NCI-H2171 (cell line): Measurements from ENCODE around the gene ADIPOQ.
"Not testable (repeated sequence)": the region's sequence is repeated elsewhere in the genome, so short reads cannot be mapped to it uniquely, and the experiment has no call there.

Experiments
- DNase-seq: peaks from one replicate; lab custom pipeline; 2025; lab: John Stamatoyannopoulos, UW

Gene ADIPOQ

GRCh38 chr3:186842426-186843038 lies at the start of gene ADIPOQ:
TSS of gene ADIPOQ (plus strand) at chr3:186842710. CDS start at chr3:186853059, 10,349 bp downstream.
- no peak for DNase-seq

GRCh38 chr3:186798239-186798874 lies 44.2 kb upstream of the ADIPOQ start:
- DNase-seq: no peak

- no peak for DNase-seq
Observed at GRCh38 chr3:186800285-186800684, 42.2 kb upstream of the ADIPOQ start.

GRCh38 chr3:186802701-186803100 lies 39.8 kb upstream of the ADIPOQ start:
- DNase-seq: no peak

DNA sequence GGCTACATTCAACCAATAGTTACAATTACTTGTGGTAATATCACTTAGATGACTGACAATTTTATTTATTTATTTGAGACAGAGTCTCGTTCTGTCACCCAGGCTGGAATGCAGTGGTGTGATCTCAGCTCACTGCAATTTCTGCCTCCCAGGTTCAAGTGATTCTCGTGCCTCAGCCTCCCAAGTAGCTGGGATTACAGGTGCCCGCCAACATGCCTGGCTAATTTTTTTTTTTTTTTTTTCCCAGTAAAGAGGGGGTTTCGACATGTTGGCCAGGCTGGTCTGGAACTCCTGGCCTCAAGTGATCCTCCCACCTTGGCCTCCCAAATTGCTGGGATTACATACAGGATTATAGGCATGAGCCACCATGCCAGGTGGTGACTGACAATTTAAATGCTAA lies 39.1 kb upstream of the ADIPOQ start:
- DNase-seq: not testable (repeated sequence)

DNA sequence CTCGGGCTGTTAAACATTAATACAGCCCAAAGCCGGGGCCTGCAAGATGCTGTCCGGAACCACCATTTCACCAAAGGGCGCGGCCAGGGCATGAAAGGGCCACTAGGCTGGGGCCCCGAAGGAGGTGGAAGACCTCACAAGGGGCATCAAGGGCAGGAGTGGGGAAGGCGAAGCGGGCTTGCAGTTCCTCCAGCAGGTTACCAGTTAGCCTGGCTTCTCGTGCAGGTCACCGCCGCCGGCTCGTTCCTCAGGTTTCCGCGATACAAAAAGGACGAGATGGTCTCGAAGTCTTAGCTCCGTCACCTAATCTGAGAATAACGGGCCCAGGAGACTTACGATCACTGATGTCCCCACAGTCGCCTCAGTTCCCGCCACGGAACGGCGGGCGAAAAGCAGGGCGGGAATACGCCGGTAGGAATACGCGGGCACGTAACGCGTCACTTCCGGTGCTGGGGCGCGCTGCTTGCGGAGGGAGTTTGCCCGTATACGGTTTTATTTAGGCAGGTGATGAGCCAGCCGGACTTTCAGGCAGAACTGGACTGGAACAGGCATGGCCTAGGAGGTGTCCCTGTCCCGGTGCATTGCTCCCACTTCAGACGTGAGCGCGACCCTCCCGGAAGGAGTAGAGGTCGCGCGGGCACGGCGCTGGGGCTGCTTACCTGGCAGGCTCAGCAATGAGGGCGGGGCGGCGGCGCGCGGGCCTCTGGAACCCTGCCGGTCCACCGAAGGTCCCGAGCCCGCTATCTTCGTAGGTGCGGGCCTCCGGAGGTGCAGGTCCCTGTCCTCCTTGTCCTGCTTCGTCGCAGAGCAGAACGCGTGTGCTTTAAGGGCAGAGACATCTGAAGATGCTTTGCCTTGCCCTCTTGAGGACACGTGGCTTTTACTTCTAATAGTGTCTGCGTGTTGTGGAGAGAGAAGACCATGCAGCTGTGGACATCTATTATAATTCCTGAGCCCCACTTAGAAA lies 36.1 kb upstream of the ADIPOQ start, which contains the start of gene RFC4:
RFC4 (minus strand) TSS at position 394 of the 967 bp plus-strand sequence. CDS start 1,769 bp downstream, outside the sequence.
- DNase-seq: peak; percentile 78

- no peak for DNase-seq
Observed at GRCh38 chr3:186807231-186807630, 35.3 kb upstream of the ADIPOQ start.

DNA sequence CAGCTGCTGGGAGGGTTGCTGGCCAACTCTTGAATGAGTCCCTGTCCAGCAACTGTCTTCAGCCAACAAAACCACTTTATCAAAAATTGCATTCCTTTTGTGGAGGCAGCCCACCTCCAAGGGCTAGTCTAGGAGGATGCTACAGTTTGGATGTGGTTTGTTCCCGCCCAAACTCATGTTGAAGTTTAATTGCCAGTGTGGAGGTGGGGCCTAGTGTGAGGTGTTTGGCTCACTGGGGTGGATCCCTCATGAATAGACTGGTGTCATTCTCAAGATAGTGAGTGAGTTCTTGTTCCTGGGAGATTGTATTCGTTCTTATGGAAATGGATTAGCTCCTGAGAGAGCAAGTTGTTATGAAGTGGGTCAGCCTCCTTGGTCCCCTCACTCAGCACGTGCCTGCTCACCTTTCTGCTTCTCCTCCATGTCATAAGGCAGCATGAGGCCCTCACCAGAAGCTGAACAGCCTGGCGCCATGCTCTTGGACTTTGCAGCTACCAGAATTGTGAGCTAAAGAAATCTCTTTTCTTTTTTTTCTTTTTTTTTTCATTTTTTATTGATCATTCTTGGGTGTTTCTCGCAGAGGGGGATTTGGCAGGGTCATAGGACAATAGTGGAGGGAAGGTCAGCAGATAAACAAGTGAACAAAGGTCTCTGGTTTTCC lies 32.0 kb upstream of the ADIPOQ start:
- DNase-seq: no peak

GRCh38 chr3:186811313-186811712 lies 31.2 kb upstream of the ADIPOQ start:
- DNase-seq: not testable (repeated sequence)

GRCh38 chr3:186814100-186814499 lies 28.4 kb upstream of the ADIPOQ start:
- no peak for DNase-seq

DNA sequence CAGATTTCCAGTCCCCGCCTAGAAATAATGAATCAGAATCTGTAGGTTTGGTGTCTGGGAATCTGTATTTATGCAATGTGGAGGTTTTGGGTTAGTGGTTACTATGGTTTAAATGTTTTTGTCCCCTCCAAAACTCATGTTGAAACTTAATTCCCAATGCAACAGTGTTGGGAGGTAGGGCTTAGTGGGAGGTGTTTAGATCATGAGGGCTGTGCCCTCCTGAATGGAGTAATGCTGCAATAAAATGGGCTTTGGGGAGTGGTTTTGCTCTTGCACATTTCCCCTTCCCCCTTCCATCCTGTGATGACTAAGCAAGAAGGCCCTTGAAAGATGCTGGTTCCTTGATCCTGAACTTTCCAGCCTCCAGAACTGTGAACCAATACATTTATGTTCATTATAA lies 27.1 kb upstream of the ADIPOQ start:
- no peak for DNase-seq

- DNase-seq: no peak
Observed at GRCh38 chr3:186818516-186818915, 24.0 kb upstream of the ADIPOQ start.

GRCh38 chr3:186818956-186819355 lies 23.6 kb upstream of the ADIPOQ start:
- DNase-seq: no peak

DNA sequence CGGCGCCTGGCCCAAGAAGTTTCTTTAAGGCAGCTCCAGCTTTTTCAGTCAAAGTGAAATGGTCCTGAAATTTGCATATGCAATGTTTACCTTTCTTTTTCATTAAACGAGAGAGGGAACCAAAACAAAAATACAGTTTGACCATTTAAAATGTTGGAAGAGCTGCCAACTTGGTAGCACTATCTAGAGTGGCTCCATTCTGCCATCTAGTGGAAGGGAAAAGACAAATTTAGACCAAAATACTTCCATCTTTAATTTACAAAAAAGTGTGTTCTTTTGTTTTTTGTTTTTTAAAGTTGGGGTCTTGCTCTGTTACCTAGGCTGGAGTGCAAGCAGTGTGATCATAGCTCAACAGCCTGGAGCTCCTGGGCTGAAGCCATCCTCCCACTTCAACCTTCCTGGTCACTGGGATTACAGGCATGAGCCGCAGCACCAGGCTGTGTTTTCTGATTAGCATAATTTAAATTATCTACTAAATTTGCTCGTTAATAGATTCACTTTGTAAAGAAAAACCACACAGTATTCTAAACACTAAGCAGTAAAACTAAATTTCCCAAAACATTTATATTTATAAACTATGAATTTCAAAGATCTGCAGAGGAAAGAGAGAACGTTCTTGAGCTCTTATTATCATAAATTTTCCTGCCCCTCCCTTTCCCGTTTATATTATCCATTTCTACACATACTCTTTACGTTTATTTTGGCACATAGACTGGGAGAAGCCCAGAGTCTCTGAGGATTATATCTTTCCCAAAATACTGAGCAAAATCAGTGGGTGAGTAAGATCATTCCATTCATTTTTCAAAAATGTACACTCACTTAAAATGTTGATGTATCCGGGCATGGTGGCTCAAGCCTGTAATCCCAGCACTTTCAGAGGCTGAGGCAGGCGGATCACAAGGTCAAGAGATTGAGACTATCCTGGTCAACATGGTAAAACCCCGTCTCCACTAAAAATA lies 20.8 kb upstream of the ADIPOQ start:
- peak; percentile 9 for DNase-seq

DNA sequence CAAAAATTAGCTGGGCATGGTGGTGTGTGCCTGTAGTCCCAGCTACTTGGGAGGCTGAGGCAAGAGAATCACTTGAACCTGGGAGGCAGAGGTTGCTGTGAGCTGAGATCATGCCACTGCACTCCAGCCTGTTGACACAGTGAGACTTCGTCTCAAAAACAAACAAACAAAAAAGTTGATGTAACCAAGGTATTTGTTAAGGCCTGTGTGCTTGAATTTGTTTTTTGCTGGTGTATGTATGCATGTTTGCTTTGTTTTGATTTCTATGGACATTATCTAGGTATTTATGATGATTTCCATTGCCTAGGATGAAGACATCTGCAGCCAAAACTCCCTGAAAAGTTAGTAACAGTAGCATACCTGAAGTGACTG lies 20.1 kb upstream of the ADIPOQ start:
- not testable (repeated sequence) for DNase-seq

DNA sequence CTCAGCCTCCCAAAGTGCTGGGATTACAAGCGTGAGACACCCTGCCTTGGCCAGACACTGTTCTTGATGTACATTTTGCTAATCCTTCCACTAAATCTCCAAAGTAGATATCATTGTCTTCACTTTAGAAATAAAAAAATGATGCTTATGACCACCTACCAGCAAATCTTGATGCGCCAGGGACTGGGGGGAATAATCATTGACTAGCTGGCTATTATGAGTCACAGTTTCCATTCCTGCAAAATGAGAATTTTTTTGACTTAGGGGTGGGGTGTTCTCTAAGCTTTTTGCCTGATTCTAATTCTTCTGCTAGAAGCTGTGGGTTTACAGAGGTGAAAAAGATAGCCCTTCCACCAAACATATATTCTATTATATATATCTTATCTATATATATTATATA lies 19.1 kb upstream of the ADIPOQ start:
- no peak for DNase-seq

DNA sequence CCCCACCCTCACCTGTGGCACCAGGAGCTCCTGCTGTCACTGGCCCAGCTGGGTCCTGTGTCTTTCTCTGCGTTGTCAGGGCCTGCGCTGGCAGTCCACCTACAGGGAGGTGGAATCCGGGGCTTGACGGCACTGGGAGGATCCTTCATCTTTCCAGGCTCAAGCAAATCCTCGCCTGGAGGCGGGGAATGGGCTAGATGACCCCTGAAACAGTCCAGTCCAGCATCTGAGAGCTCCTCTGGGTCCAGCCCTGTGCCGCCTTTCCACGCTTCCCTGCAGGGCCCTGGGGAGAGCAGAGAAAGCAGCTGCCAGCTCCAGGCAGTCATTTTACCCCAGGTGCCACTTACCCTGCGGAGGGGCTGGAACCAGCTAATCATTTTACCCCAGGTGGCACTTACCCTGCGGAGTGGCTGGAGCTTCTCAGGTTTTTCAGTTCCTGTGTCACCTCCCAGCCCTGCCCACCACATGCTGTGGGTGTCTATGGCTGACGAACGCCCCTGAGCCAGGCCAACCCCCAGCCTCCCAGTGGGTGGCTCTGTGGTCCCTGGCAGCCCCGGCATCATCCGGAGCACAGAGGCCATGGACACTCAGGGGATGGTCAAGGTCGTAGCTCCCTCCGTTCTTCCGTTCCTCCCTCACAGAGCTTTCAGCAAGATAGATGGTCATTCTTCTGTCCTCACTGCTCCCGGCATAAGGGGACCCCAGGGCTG lies 17.9 kb upstream of the ADIPOQ start:
- DNase-seq: peak; percentile 4

DNA sequence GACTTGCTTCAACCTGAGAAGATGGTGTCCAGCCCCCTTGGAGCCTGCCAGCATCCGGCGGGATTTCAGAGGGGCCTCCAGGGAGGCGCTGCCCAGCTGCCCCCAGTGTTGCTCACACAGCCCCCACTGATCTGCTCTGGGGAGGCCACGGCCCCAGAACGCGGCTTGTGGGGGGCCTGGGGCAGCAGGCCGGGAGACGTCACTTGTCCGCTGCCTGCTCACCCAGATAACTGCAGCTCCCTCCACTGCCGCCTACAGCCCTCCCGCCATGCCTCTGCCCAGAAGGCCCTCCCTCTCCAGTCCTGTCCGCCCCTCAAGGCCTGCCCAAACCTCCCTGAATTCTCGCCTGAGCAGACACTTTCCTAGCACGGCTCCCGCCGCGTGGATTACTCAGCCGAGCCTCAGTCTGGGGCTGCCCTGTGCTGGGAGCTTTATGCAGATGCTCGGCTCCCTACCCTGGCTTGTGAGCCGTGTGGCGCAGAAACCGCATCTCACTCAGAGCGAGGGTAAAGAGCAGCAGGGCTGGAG lies 17.2 kb upstream of the ADIPOQ start:
- no peak for DNase-seq

- no peak for DNase-seq
Observed at GRCh38 chr3:186825872-186826409, 16.6 kb upstream of the ADIPOQ start.
